GM19099 (cell line): ENCODE measurements around the gene OR2M3.

Experiments used
- POLR2A ChIP-seq: IDR thresholded peaks from 3 replicates; pipeline ENCODE4 v1.6.1; 2011; ENCODE audit warnings: low read depth; ENCODE audit not compliant: insufficient read length; ENCODE audit errors: extremely low read depth

OR2M3 gene

GRCh38 chr1:248243204-248243603 is 46.1 kb downstream of the OR2M3 start:
- no peak for TF ChIP-seq POLR2A
